Endothelial cell (in vitro differentiated cells): ENCODE data around the gene ARL6IP4. TPM values are rescaled to one million over a fixed set of nuclear protein-coding genes. Genes with fewer than 3 reads are reported as not detected.

Experiments
- DNase-seq: peaks from one replicate; pipeline ENCODE4 v3.0.0; 2021; ENCODE audit warnings: low spot score
- H3K27ac Mint-ChIP-seq: one replicate; pipeline ENCODE4 v1.8.0; 2021; ENCODE audit warnings: mixed read lengths, inconsistent platforms; ENCODE audit not compliant: unreplicated experiment
- H3K27me3 Mint-ChIP-seq: one replicate; pipeline ENCODE4 v1.8.0; 2021; ENCODE audit warnings: mild to moderate bottlenecking, moderate library complexity, mixed read lengths, inconsistent platforms; ENCODE audit not compliant: unreplicated experiment
- H3K36me3 Mint-ChIP-seq: one replicate; pipeline ENCODE4 v1.8.0; 2021; ENCODE audit warnings: mild to moderate bottlenecking, low read depth, mixed read lengths, inconsistent platforms; ENCODE audit not compliant: unreplicated experiment
- H3K4me1 Mint-ChIP-seq: one replicate; pipeline ENCODE4 v1.8.0; 2021; ENCODE audit warnings: mild to moderate bottlenecking, mixed read lengths, inconsistent platforms; ENCODE audit not compliant: unreplicated experiment
- H3K4me3 Mint-ChIP-seq: one replicate; pipeline ENCODE4 v1.8.0; 2021; ENCODE audit warnings: mild to moderate bottlenecking, mixed read lengths, inconsistent platforms; ENCODE audit not compliant: unreplicated experiment
- H3K9me3 Mint-ChIP-seq: one replicate; pipeline ENCODE4 v1.8.0; 2021; ENCODE audit warnings: mixed read lengths, inconsistent platforms; ENCODE audit not compliant: unreplicated experiment
- total RNA-seq: library from RNA; stranded (reverse); fragmentation: NEBNext Ultra II Directional; extraction: Animal tissue kit (Norgen Biotek cat#: 25700); gene quantifications from one replicate; pipeline ENCODE4 v1.2.1, GENCODE V29; 2021; ENCODE audit not compliant: unreplicated experiment
- TF ChIP-seq, protein P1 (sequence below): fragments of 200-600 bp; sonication (generic); IDR thresholded peaks from one replicate; pipeline ENCODE4 v1.5.0; 2021; ENCODE audit warnings: antibody characterized with exemption; ENCODE audit not compliant: unreplicated experiment

ARL6IP4 gene
- total RNA-seq, 1 donor from 2014 or later, result 151 TPM

GRCh38 chr12:122964439-122965257 is 15.8 kb upstream of the ARL6IP4 start:
- no peaks in the 10 kb centered on the region for H3K4me1 Mint-ChIP-seq

GRCh38 chr12:122965321-122965751 is 15.1 kb upstream of the ARL6IP4 start:
- Mint-ChIP-seq H3K4me1 (no peaks in the 10 kb centered on the region), H3K27me3 (peaks cover 6% of the 10 kb centered on the region), H3K27ac (no peak overlapping the region), H3K9me3 (no peaks in the 10 kb centered on the region), H3K4me3 (no peak overlapping the region), H3K36me3 (no peaks in the 10 kb centered on the region)
- no peak for DNase-seq
- TF ChIP-seq, protein P1, sequence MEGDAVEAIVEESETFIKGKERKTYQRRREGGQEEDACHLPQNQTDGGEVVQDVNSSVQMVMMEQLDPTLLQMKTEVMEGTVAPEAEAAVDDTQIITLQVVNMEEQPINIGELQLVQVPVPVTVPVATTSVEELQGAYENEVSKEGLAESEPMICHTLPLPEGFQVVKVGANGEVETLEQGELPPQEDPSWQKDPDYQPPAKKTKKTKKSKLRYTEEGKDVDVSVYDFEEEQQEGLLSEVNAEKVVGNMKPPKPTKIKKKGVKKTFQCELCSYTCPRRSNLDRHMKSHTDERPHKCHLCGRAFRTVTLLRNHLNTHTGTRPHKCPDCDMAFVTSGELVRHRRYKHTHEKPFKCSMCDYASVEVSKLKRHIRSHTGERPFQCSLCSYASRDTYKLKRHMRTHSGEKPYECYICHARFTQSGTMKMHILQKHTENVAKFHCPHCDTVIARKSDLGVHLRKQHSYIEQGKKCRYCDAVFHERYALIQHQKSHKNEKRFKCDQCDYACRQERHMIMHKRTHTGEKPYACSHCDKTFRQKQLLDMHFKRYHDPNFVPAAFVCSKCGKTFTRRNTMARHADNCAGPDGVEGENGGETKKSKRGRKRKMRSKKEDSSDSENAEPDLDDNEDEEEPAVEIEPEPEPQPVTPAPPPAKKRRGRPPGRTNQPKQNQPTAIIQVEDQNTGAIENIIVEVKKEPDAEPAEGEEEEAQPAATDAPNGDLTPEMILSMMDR, result no peak

More at GRCh38 chr12:122964439-122965257, 15.8 kb upstream of the ARL6IP4 start:
- Mint-ChIP-seq H3K4me3 (peak overlapping the region; percentile 73), H3K27ac (no peak overlapping the region), H3K27me3 (peaks cover 4% of the 10 kb centered on the region), H3K36me3 (no peaks in the 10 kb centered on the region), H3K9me3 (no peaks in the 10 kb centered on the region)
- no peak for DNase-seq
- TF ChIP-seq, protein P1, result no peak

- peaks cover 7% of the 10 kb centered on the region for H3K27me3 Mint-ChIP-seq
- TF ChIP-seq, protein P1, result no peak
- no peaks in the 10 kb centered on the region for H3K36me3 Mint-ChIP-seq
Measured at GRCh38 chr12:122965851-122966742, 14.4 kb upstream of the ARL6IP4 start, which contains the start of gene ABCB9. TSS of gene ABCB9 (minus strand) at chr12:122966463. CDS start at chr12:122960235, 6,228 bp downstream.

DNA sequence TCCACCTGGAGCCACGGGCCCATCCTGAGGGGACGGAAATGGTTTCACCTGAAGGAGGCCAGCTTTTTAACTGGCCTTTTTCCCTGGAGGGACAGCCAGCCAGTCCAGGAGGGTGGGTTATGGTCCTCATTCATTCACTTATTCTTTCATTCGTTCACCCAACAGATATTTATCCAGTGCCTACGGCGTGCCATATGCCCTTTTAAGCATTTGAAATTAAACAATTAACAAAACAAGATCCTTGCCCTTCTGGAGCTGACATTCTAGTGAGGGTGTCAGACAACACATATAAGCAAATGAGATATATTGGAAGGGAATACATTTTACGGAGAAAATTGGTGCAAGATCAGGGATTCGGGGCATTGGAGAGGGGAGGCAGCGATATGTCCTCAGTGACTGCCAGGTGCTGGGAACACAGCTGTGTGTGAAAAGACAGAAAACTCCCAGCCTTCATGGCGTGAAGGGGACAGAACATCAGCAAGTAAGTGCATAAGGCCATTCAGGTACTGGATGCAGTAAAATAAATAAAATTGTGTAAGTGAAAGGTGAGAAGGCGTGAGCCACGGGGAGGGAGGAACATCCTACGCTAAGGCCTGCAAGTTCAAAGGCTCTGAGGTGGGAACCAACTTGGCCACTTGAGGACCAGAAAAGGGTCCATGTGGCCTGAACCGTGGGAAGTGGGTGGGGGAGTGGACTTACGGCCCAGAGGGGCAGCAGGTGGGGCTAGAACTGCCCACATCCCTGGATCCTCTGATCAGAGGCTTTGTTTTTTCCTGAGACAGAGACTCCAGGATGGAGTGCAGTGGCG is 13.5 kb upstream of the ARL6IP4 start:
- no peaks in the 10 kb centered on the region for H3K9me3 Mint-ChIP-seq
- H3K36me3 Mint-ChIP-seq, result no peaks in the 10 kb centered on the region
- TF ChIP-seq, protein P1, result no peak
- no peaks in the 10 kb centered on the region for H3K4me1 Mint-ChIP-seq
- DNase-seq, result no peak
- H3K27ac Mint-ChIP-seq, result no peak overlapping the region
- peak overlapping the region; percentile 77 for H3K4me3 Mint-ChIP-seq
- H3K27me3 Mint-ChIP-seq, result peaks cover 9% of the 10 kb centered on the region

More at GRCh38 chr12:122965851-122966742, 14.4 kb upstream of the ARL6IP4 start, which contains the start of gene ABCB9:
- H3K9me3 Mint-ChIP-seq, result no peaks in the 10 kb centered on the region
- peak within 1 kb of the TSS; percentile 77 for H3K4me3 Mint-ChIP-seq
- no peak within 1 kb of the TSS for H3K27ac Mint-ChIP-seq
- DNase-seq, result peak; percentile 96
- no peaks in the 10 kb centered on the region for H3K4me1 Mint-ChIP-seq
